Transverse colon (tissue), 4 donors: ENCODE results near the gene NRXN2.

Experiments
- CTCF ChIP-seq, 5 experiments: fragments of 200-600 bp in 3 of 5; fragments of 450-650 bp in 2 of 5; sonication (generic) in 3 of 5; IDR thresholded peaks; 1 replicate in 2 of 5; 2 replicates in 3 of 5; pipeline ENCODE4 v1.5.1; 2016 to 2017; ENCODE audit warnings: antibody characterized with exemption in 5 of 5, inconsistent platforms in 3 of 5, mild to moderate bottlenecking in 2 of 5, moderate library complexity in 1 of 5
- EP300 ChIP-seq: sonication (generic); formaldehyde crosslinking; IDR thresholded peaks from one replicate; pipeline ENCODE4 v1.6.1; 2017; ENCODE audit warnings: antibody characterized with exemption, low read depth
- POLR2A ChIP-seq: fragments of 450-650 bp; IDR thresholded peaks from one replicate; pipeline ENCODE4 v1.6.1; 2016; ENCODE audit warnings: antibody characterized with exemption, mild to moderate bottlenecking, moderate library complexity
- POLR2AphosphoS5 ChIP-seq, 3 donors: sonication (generic); formaldehyde crosslinking; IDR thresholded peaks; one replicate each; pipeline ENCODE4 v1.6.1; 2016; ENCODE audit warnings: antibody characterized with exemption in 3 of 3

GRCh38 chr11:64638829-64639228, 84.2 kb downstream of the NRXN2 start:
- TF ChIP-seq CTCF (IDR thresholded peaks at IDR 0.05) (no peak), POLR2AphosphoS5 (IDR thresholded peaks at IDR 0.05) (no peak), POLR2A (no peak), EP300 (no peak)
